ENCODE data around the gene THOC5.
"Not testable (repeated sequence)": the region's sequence is repeated elsewhere in the genome, so short reads cannot be mapped to it uniquely, and the experiment has no call there.

Gene THOC5

GRCh38 chr22:29553351-29554224, at the start of gene THOC5:
TSS of gene THOC5 (minus strand) at chr22:29553757. CDS start at chr22:29549147, 4,610 bp downstream.
- DNase-seq (ENCODE audit: low spot score) = peak; percentile 96

- no peak for DNase-seq (ENCODE audit: low spot score)
Measured at GRCh38 chr22:29598684-29599020, 45.1 kb upstream of the THOC5 start.

- DNase-seq (ENCODE audit: low spot score) = not testable (repeated sequence)
Measured at GRCh38 chr22:29597871-29598683, 44.5 kb upstream of the THOC5 start.

- DNase-seq (ENCODE audit: low spot score) = no peak
Measured at GRCh38 chr22:29596408-29596807, 42.9 kb upstream of the THOC5 start.

GRCh38 chr22:29594447-29594846, 40.9 kb upstream of the THOC5 start:
- DNase-seq (ENCODE audit: low spot score) = not testable (repeated sequence)

GRCh38 chr22:29593923-29594322, 40.4 kb upstream of the THOC5 start:
- no peak for DNase-seq (ENCODE audit: low spot score)

GRCh38 chr22:29587938-29588699, 34.6 kb upstream of the THOC5 start:
- DNase-seq (ENCODE audit: low spot score) = no peak

GRCh38 chr22:29586193-29586705, 32.7 kb upstream of the THOC5 start:
- not testable (repeated sequence) for DNase-seq (ENCODE audit: low spot score)

GRCh38 chr22:29584975-29585374, 31.4 kb upstream of the THOC5 start:
- DNase-seq (ENCODE audit: low spot score) = no peak

- no peak for DNase-seq (ENCODE audit: low spot score)
Measured at GRCh38 chr22:29581799-29582198, 28.2 kb upstream of the THOC5 start.

GRCh38 chr22:29580200-29580810, 26.7 kb upstream of the THOC5 start:
- peak; percentile 61 for DNase-seq (ENCODE audit: low spot score)

GRCh38 chr22:29578462-29579200, 25.1 kb upstream of the THOC5 start:
- DNase-seq (ENCODE audit: low spot score) = no peak

- DNase-seq (ENCODE audit: low spot score) = no peak
Measured at GRCh38 chr22:29574762-29575450, 21.3 kb upstream of the THOC5 start.

- no peak for DNase-seq (ENCODE audit: low spot score)
Measured at GRCh38 chr22:29570912-29571549, 17.5 kb upstream of the THOC5 start.

GRCh38 chr22:29570456-29570855, 16.9 kb upstream of the THOC5 start:
- no peak for DNase-seq (ENCODE audit: low spot score)

GRCh38 chr22:29569011-29569678, 15.6 kb upstream of the THOC5 start:
- DNase-seq (ENCODE audit: low spot score) = no peak

- no peak for DNase-seq (ENCODE audit: low spot score)
Measured at GRCh38 chr22:29567338-29567737, 13.8 kb upstream of the THOC5 start.

GRCh38 chr22:29566513-29566912, 13.0 kb upstream of the THOC5 start:
- DNase-seq (ENCODE audit: low spot score) = not testable (repeated sequence)

All from ecto neural progenitor cell (in vitro differentiated cells).